ENCODE measurements around the gene RNF213. TPM values are rescaled to one million over a fixed set of nuclear protein-coding genes. Genes with fewer than 3 reads are reported as not detected.

The RNF213 gene
- total RNA-seq (100 to 1,000 TPM in 1 of 2 donors, 10 to 100 TPM in 1; 42.0 to 104 TPM), polyA plus RNA-seq (10 to 100 TPM; 18.2 to 25.1 TPM)

DNA sequence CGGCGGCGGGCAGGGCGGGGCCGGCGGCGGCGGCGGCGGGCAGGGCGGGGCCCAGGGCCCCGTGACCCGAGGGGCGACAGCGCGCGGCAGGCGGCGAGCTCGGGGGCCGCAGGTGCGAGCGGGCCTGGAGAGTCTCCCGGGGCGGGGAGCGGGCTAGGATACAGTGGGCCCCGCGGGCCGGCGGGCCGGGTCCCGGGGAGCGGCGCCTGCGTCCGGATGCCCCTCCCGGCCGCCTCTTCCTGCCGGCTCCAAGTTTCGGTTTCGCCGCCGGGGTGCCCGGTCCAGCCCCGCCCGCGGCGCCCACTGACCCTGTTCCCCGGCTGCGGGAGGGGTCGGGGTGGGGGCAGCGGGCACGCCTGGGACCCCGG, at the start of gene RNF213:
Gene RNF213, plus strand, starts transcription at position 62 of the 368 bp plus-strand sequence. CDS start 2,830 bp downstream, outside the sequence.
- Histone ChIP-seq H3K36me3 (ENCODE audit: control insufficient read depth in 4 of 4, insufficient read depth in 3 of 4, low read depth in 1 of 4, low read length in 3 of 4) (no peaks in the 10 kb centered on the region), H3K27ac (ENCODE audit: low read depth in 1 of 2, low read length in 2 of 2) (peak within 1 kb of the TSS; percentile 99 to 100), H3K9ac (ENCODE audit: low read depth in 1 of 2, low read length in 2 of 2) (peak within 1 kb of the TSS; percentile 69 to 94), H3K4me1 (ENCODE audit: control insufficient read depth in 4 of 4, insufficient read depth in 4 of 4, low read length in 3 of 4) (peaks cover 14 to 40% (median 33%) of the 10 kb centered on the region in 4 donors), H3K27me3 (ENCODE audit: control insufficient read depth in 4 of 4, insufficient read depth in 4 of 4, low read length in 3 of 4) (no peaks in the 10 kb centered on the region), H3K9me3 (ENCODE audit: control insufficient read depth in 4 of 4, low read length in 3 of 4) (no peaks in the 10 kb centered on the region), H3K4me3 (ENCODE audit: low read depth in 1 of 3, low read length in 3 of 3) (peak within 1 kb of the TSS; percentile 78 to 97 (median 92))
- peak; percentile 55 for DNase-seq (ENCODE audit: low spot score)
- TF ChIP-seq, protein P1, sequence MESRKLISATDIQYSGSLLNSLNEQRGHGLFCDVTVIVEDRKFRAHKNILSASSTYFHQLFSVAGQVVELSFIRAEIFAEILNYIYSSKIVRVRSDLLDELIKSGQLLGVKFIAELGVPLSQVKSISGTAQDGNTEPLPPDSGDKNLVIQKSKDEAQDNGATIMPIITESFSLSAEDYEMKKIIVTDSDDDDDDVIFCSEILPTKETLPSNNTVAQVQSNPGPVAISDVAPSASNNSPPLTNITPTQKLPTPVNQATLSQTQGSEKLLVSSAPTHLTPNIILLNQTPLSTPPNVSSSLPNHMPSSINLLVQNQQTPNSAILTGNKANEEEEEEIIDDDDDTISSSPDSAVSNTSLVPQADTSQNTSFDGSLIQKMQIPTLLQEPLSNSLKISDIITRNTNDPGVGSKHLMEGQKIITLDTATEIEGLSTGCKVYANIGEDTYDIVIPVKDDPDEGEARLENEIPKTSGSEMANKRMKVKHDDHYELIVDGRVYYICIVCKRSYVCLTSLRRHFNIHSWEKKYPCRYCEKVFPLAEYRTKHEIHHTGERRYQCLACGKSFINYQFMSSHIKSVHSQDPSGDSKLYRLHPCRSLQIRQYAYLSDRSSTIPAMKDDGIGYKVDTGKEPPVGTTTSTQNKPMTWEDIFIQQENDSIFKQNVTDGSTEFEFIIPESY (IDR thresholded peaks at IDR 0.05) = no peak
- TF ChIP-seq YY1 (IDR thresholded peaks at IDR 0.05) = no peak
- TF ChIP-seq, protein P2, sequence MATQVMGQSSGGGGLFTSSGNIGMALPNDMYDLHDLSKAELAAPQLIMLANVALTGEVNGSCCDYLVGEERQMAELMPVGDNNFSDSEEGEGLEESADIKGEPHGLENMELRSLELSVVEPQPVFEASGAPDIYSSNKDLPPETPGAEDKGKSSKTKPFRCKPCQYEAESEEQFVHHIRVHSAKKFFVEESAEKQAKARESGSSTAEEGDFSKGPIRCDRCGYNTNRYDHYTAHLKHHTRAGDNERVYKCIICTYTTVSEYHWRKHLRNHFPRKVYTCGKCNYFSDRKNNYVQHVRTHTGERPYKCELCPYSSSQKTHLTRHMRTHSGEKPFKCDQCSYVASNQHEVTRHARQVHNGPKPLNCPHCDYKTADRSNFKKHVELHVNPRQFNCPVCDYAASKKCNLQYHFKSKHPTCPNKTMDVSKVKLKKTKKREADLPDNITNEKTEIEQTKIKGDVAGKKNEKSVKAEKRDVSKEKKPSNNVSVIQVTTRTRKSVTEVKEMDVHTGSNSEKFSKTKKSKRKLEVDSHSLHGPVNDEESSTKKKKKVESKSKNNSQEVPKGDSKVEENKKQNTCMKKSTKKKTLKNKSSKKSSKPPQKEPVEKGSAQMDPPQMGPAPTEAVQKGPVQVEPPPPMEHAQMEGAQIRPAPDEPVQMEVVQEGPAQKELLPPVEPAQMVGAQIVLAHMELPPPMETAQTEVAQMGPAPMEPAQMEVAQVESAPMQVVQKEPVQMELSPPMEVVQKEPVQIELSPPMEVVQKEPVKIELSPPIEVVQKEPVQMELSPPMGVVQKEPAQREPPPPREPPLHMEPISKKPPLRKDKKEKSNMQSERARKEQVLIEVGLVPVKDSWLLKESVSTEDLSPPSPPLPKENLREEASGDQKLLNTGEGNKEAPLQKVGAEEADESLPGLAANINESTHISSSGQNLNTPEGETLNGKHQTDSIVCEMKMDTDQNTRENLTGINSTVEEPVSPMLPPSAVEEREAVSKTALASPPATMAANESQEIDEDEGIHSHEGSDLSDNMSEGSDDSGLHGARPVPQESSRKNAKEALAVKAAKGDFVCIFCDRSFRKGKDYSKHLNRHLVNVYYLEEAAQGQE (IDR thresholded peaks at IDR 0.05) = no peak
- no peak for TF ChIP-seq EGR1 (IDR thresholded peaks at IDR 0.05; ENCODE audit: low read depth in 2 of 2)
- no peak for TF ChIP-seq HNF4A (conservative IDR thresholded peaks at IDR 0.05)
- TF ChIP-seq, protein P3, sequence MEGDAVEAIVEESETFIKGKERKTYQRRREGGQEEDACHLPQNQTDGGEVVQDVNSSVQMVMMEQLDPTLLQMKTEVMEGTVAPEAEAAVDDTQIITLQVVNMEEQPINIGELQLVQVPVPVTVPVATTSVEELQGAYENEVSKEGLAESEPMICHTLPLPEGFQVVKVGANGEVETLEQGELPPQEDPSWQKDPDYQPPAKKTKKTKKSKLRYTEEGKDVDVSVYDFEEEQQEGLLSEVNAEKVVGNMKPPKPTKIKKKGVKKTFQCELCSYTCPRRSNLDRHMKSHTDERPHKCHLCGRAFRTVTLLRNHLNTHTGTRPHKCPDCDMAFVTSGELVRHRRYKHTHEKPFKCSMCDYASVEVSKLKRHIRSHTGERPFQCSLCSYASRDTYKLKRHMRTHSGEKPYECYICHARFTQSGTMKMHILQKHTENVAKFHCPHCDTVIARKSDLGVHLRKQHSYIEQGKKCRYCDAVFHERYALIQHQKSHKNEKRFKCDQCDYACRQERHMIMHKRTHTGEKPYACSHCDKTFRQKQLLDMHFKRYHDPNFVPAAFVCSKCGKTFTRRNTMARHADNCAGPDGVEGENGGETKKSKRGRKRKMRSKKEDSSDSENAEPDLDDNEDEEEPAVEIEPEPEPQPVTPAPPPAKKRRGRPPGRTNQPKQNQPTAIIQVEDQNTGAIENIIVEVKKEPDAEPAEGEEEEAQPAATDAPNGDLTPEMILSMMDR (IDR thresholded peaks at IDR 0.05; ENCODE audit: low read depth, low read length, missing input control) = no peak
- TF ChIP-seq SP1 (IDR thresholded peaks at IDR 0.05) = no peak
- TF ChIP-seq, protein P4, sequence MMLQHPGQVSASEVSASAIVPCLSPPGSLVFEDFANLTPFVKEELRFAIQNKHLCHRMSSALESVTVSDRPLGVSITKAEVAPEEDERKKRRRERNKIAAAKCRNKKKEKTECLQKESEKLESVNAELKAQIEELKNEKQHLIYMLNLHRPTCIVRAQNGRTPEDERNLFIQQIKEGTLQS (IDR thresholded peaks at IDR 0.05) = no peak
- no peak for TF ChIP-seq GABPA (IDR thresholded peaks at IDR 0.05 in 1 of 2, conservative IDR thresholded peaks at IDR 0.05 in 1 of 2)
- TF ChIP-seq JUND (IDR thresholded peaks at IDR 0.05) = no peak
- TF ChIP-seq FOXA2 (IDR thresholded peaks at IDR 0.05) = no peak
- TF ChIP-seq TAF1 (conservative IDR thresholded peaks at IDR 0.05) = no peak
- TF ChIP-seq, protein P5, sequence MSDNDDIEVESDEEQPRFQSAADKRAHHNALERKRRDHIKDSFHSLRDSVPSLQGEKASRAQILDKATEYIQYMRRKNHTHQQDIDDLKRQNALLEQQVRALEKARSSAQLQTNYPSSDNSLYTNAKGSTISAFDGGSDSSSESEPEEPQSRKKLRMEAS (IDR thresholded peaks at IDR 0.05) = no peak
- TF ChIP-seq HNF4G (IDR thresholded peaks at IDR 0.05) = no peak
- under 1% methylated on average over 49 of the region's 54 CpGs for WGBS

DNA sequence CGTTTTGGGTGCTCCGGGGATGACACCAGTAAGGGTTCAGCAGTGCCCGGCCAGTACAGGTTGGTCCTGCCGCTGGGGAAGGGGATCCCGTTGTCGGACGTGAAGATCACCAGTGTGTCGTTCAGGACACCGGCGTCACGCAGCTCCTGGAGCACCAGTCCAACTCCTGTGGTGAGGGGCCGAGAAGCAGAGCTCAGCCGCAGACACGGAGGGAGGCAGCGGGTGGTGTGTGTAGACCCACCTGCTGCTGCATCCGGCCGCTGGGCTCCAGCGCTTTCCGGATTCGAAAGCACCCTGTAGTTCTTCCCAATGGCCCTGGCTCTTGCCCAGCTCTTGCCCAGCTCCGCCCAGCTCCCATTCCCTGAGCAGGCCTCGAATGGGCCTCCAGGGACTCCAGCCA, 48.5 kb upstream of the RNF213 start:
- H3K9me3 ChIP-seq (ENCODE audit: control insufficient read depth in 4 of 4, low read length in 3 of 4) = no peaks in the 10 kb centered on the region
- 95% methylated on average over 22 of the region's 22 CpGs for WGBS
- H3K9ac ChIP-seq (ENCODE audit: low read depth in 1 of 2, low read length in 2 of 2) = no peak overlapping the region
- no peaks in the 10 kb centered on the region for H3K4me1 ChIP-seq (ENCODE audit: control insufficient read depth in 4 of 4, insufficient read depth in 4 of 4, low read length in 3 of 4)
- H3K36me3 ChIP-seq (ENCODE audit: control insufficient read depth in 4 of 4, insufficient read depth in 3 of 4, low read depth in 1 of 4, low read length in 3 of 4) = peaks cover 2 to 51% (median 19%) of the 10 kb centered on the region in 4 donors
- H3K27me3 ChIP-seq (ENCODE audit: control insufficient read depth in 4 of 4, insufficient read depth in 4 of 4, low read length in 3 of 4) = no peaks in the 10 kb centered on the region
- no peak for DNase-seq (ENCODE audit: low spot score)
- H3K4me3 ChIP-seq (ENCODE audit: low read depth in 1 of 3, low read length in 3 of 3) = no peak overlapping the region
- H3K27ac ChIP-seq (ENCODE audit: low read depth in 1 of 2, low read length in 2 of 2) = no peak overlapping the region
- TF ChIP-seq, protein P3 (IDR thresholded peaks at IDR 0.05; ENCODE audit: low read depth, low read length, missing input control) = no peak
- TF ChIP-seq HNF4G (IDR thresholded peaks at IDR 0.05) (no peak), SP1 (IDR thresholded peaks at IDR 0.05) (no peak), FOXA2 (IDR thresholded peaks at IDR 0.05) (no peak), JUND (IDR thresholded peaks at IDR 0.05) (no peak), FOXA1 (IDR thresholded peaks at IDR 0.05) (no peak), RXRA (IDR thresholded peaks at IDR 0.05) (no peak), HNF4A (conservative IDR thresholded peaks at IDR 0.05) (no peak), TAF1 (conservative IDR thresholded peaks at IDR 0.05) (no peak), EGR1 (IDR thresholded peaks at IDR 0.05; ENCODE audit: low read depth in 2 of 2) (no peak), NR2F2 (IDR thresholded peaks at IDR 0.05) (no peak), RAD21 (IDR thresholded peaks at IDR 0.05) (no peak)
- TF ChIP-seq, protein P5 (IDR thresholded peaks at IDR 0.05) = no peak
- TF ChIP-seq, protein P1 (IDR thresholded peaks at IDR 0.05) = no peak
- TF ChIP-seq, protein P4 (IDR thresholded peaks at IDR 0.05) = no peak

All from liver (tissue), 9 donors.